ENCODE results near the gene MCM3AP. TPM values are rescaled to one million over a fixed set of nuclear protein-coding genes. Genes with fewer than 3 reads are reported as not detected.

Gene MCM3AP
- total and polyA plus RNA-seq, 2 experiments from 2014 or later = 35.4 to 64.8 TPM

GRCh38 chr21:46190491-46191131 lies 94.8 kb downstream of the MCM3AP start:
- no peaks in the 10 kb centered on the region for H3K79me2 ChIP-seq
- TF ChIP-seq EZH2 (IDR thresholded peaks at IDR 0.05; ENCODE audit: borderline replicate concordance) (no peak), EZH2phosphoT487 (IDR thresholded peaks at IDR 0.05; ENCODE audit: low read depth, severe bottlenecking, unreplicated experiment) (no peak)
- TF ChIP-seq, protein P1, sequence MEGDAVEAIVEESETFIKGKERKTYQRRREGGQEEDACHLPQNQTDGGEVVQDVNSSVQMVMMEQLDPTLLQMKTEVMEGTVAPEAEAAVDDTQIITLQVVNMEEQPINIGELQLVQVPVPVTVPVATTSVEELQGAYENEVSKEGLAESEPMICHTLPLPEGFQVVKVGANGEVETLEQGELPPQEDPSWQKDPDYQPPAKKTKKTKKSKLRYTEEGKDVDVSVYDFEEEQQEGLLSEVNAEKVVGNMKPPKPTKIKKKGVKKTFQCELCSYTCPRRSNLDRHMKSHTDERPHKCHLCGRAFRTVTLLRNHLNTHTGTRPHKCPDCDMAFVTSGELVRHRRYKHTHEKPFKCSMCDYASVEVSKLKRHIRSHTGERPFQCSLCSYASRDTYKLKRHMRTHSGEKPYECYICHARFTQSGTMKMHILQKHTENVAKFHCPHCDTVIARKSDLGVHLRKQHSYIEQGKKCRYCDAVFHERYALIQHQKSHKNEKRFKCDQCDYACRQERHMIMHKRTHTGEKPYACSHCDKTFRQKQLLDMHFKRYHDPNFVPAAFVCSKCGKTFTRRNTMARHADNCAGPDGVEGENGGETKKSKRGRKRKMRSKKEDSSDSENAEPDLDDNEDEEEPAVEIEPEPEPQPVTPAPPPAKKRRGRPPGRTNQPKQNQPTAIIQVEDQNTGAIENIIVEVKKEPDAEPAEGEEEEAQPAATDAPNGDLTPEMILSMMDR (IDR thresholded peaks at IDR 0.05; ENCODE audit: poor library complexity) = no peak
- H3K36me3 ChIP-seq (replicated peaks; ENCODE audit: insufficient read depth, low read depth) = no peaks in the 10 kb centered on the region
- 91% methylated on average over 15 of the region's 15 CpGs for WGBS (ENCODE audit: low lambda C conversion rate, missing lambda C conversion rate)
- no peaks in the 10 kb centered on the region for H3K27me3 ChIP-seq
- no peaks in the 10 kb centered on the region for H4K20me1 ChIP-seq (ENCODE audit: insufficient read depth, poor library complexity, severe bottlenecking)
- H3K4me1 ChIP-seq (ENCODE audit: insufficient read depth) = peaks cover 16% of the 10 kb centered on the region
- no peaks in the 10 kb centered on the region for H3K9me2 ChIP-seq (replicated peaks; ENCODE audit: insufficient read depth)
- no peak overlapping the region for H3K4me2 ChIP-seq
- H2AFZ ChIP-seq = no peak overlapping the region
- no peaks in the 10 kb centered on the region for H3K9me3 ChIP-seq (ENCODE audit: low read depth)
- H3K27ac ChIP-seq = peak overlapping the region; percentile 23
- no peak overlapping the region for H3K4me3 ChIP-seq
- DNase-seq (ENCODE audit: low spot score) = peak; percentile 3

DNA sequence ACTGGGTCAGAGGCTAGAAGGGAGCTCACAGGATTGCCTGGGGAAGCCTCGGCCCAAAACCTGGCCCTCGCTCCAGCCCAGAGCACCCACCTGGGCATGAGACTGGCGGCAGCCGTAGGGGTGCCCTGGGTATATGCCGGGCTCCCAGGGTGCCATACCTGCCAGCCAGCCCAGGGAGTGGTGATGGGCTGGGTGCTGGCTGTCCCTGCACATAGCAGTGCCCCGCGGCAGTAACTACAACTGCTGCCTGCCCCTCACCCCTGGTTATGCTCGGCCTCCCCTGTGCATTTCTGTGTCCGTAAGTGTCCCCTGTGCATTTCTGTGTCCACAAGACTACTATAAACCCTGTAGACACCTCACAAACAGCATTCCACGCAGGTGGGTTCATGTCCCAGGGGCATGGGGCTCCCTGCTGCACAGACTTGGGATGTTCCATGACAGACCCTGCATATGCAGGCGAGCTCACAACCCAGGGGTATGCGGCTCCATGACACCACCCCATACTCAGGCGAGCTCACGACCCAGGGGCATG lies 95.4 kb downstream of the MCM3AP start:
- Histone ChIP-seq H3K4me3 (no peak overlapping the region), H3K9me3 (ENCODE audit: low read depth) (no peaks in the 10 kb centered on the region), H3K4me2 (no peak overlapping the region), H3K36me3 (replicated peaks; ENCODE audit: insufficient read depth, low read depth) (no peaks in the 10 kb centered on the region), H3K27me3 (no peaks in the 10 kb centered on the region), H3K9me2 (replicated peaks; ENCODE audit: insufficient read depth) (no peaks in the 10 kb centered on the region), H3K79me2 (no peaks in the 10 kb centered on the region), H3K4me1 (ENCODE audit: insufficient read depth) (peaks cover 16% of the 10 kb centered on the region), H2AFZ (no peak overlapping the region), H3K27ac (peak overlapping the region; percentile 90), H4K20me1 (ENCODE audit: insufficient read depth, poor library complexity, severe bottlenecking) (no peaks in the 10 kb centered on the region)
- TF ChIP-seq, protein P1 (IDR thresholded peaks at IDR 0.05; ENCODE audit: poor library complexity) = no peak
- no peak for TF ChIP-seq EZH2 (IDR thresholded peaks at IDR 0.05; ENCODE audit: borderline replicate concordance)
- TF ChIP-seq EZH2phosphoT487 (IDR thresholded peaks at IDR 0.05; ENCODE audit: low read depth, severe bottlenecking, unreplicated experiment) = no peak
- WGBS (ENCODE audit: low lambda C conversion rate, missing lambda C conversion rate) = 94% methylated on average over 14 of the region's 14 CpGs
- peak; percentile 2 for DNase-seq (ENCODE audit: low spot score)

- no peak overlapping the region for H3K4me3 ChIP-seq
- TF ChIP-seq, protein P1 (IDR thresholded peaks at IDR 0.05; ENCODE audit: poor library complexity) = no peak
- TF ChIP-seq EZH2phosphoT487 (IDR thresholded peaks at IDR 0.05; ENCODE audit: low read depth, severe bottlenecking, unreplicated experiment) = no peak
- no peak for TF ChIP-seq EZH2 (IDR thresholded peaks at IDR 0.05; ENCODE audit: borderline replicate concordance)
- H3K27ac ChIP-seq = peak overlapping the region; percentile 90
- no peaks in the 10 kb centered on the region for H3K79me2 ChIP-seq
- peak overlapping the region; percentile 50 for H3K4me2 ChIP-seq
- 61% methylated on average over 8 of the region's 9 CpGs for WGBS (ENCODE audit: low lambda C conversion rate, missing lambda C conversion rate)
- no peaks in the 10 kb centered on the region for H3K9me2 ChIP-seq (replicated peaks; ENCODE audit: insufficient read depth)
- no peaks in the 10 kb centered on the region for H3K9me3 ChIP-seq (ENCODE audit: low read depth)
- H2AFZ ChIP-seq = no peak overlapping the region
- DNase-seq (ENCODE audit: low spot score) = peak; percentile 18
- no peaks in the 10 kb centered on the region for H4K20me1 ChIP-seq (ENCODE audit: insufficient read depth, poor library complexity, severe bottlenecking)
- no peaks in the 10 kb centered on the region for H3K27me3 ChIP-seq
- H3K36me3 ChIP-seq (replicated peaks; ENCODE audit: insufficient read depth, low read depth) = no peaks in the 10 kb centered on the region
- H3K4me1 ChIP-seq (ENCODE audit: insufficient read depth) = peaks cover 16% of the 10 kb centered on the region
Observed at GRCh38 chr21:46189213-46189958, 96.0 kb downstream of the MCM3AP start.

Data from hepatocyte (in vitro differentiated cells).